Measurements from ENCODE around the gene HMCN2.

DNA sequence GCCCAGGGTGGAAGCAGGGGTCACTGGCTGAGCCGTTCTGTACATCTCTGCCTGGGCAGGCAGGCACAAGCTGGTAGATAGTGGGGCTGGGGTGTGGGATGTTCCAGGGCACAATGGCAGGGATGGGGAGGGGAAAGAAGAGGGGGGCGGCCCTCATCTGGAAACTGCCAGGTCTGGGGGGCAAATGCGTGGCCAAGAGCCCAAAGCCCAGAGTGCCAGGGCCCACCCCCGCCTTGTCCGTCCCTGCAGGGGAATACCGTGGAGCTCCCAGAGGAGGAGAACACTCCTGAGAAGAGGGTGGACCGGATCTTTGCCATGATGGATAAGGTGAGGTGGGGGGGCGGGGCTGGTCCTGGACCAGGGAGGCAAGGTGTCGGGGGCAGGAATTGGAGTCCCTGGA lies 42.7 kb upstream of the HMCN2 start:
- TF ChIP-seq, protein P1, sequence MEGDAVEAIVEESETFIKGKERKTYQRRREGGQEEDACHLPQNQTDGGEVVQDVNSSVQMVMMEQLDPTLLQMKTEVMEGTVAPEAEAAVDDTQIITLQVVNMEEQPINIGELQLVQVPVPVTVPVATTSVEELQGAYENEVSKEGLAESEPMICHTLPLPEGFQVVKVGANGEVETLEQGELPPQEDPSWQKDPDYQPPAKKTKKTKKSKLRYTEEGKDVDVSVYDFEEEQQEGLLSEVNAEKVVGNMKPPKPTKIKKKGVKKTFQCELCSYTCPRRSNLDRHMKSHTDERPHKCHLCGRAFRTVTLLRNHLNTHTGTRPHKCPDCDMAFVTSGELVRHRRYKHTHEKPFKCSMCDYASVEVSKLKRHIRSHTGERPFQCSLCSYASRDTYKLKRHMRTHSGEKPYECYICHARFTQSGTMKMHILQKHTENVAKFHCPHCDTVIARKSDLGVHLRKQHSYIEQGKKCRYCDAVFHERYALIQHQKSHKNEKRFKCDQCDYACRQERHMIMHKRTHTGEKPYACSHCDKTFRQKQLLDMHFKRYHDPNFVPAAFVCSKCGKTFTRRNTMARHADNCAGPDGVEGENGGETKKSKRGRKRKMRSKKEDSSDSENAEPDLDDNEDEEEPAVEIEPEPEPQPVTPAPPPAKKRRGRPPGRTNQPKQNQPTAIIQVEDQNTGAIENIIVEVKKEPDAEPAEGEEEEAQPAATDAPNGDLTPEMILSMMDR (IDR thresholded peaks at IDR 0.05), result no peak
- TF ChIP-seq, protein P2, sequence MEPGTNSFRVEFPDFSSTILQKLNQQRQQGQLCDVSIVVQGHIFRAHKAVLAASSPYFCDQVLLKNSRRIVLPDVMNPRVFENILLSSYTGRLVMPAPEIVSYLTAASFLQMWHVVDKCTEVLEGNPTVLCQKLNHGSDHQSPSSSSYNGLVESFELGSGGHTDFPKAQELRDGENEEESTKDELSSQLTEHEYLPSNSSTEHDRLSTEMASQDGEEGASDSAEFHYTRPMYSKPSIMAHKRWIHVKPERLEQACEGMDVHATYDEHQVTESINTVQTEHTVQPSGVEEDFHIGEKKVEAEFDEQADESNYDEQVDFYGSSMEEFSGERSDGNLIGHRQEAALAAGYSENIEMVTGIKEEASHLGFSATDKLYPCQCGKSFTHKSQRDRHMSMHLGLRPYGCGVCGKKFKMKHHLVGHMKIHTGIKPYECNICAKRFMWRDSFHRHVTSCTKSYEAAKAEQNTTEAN (CRISPR knock-in tag; IDR thresholded peaks at IDR 0.05), result no peak
- TF ChIP-seq SMAD3 (CRISPR knock-in tag; IDR thresholded peaks at IDR 0.05; ENCODE audit: borderline replicate concordance), result no peak
- TF ChIP-seq, protein P3, sequence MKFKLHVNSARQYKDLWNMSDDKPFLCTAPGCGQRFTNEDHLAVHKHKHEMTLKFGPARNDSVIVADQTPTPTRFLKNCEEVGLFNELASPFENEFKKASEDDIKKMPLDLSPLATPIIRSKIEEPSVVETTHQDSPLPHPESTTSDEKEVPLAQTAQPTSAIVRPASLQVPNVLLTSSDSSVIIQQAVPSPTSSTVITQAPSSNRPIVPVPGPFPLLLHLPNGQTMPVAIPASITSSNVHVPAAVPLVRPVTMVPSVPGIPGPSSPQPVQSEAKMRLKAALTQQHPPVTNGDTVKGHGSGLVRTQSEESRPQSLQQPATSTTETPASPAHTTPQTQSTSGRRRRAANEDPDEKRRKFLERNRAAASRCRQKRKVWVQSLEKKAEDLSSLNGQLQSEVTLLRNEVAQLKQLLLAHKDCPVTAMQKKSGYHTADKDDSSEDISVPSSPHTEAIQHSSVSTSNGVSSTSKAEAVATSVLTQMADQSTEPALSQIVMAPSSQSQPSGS (CRISPR knock-in tag; IDR thresholded peaks at IDR 0.05; ENCODE audit: borderline replicate concordance, low read depth), result no peak
- TF ChIP-seq, protein P4, sequence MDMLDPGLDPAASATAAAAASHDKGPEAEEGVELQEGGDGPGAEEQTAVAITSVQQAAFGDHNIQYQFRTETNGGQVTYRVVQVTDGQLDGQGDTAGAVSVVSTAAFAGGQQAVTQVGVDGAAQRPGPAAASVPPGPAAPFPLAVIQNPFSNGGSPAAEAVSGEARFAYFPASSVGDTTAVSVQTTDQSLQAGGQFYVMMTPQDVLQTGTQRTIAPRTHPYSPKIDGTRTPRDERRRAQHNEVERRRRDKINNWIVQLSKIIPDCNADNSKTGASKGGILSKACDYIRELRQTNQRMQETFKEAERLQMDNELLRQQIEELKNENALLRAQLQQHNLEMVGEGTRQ (CRISPR knock-in tag; IDR thresholded peaks at IDR 0.05), result no peak
- TF ChIP-seq CREM (CRISPR knock-in tag; IDR thresholded peaks at IDR 0.05), result no peak
- no peak for TF ChIP-seq ATF1 (CRISPR knock-in tag; IDR thresholded peaks at IDR 0.05)

Data from WTC11 (cell line).